H1 (cell line): ENCODE data around the gene ANKRD34B. TPM values are rescaled to one million over a fixed set of nuclear protein-coding genes. Genes with fewer than 3 reads are reported as not detected.

Experiments used
- FOSL1 ChIP-seq: IDR thresholded peaks from 2 replicates; pipeline ENCODE4 v1.6.1; 2011; ENCODE audit warnings: mild to moderate bottlenecking, low read depth, low read length, moderate library complexity; ENCODE audit not compliant: insufficient read depth
- HDAC6 ChIP-seq: IDR thresholded peaks from one replicate; pipeline ENCODE4 v1.7.1; 2012; ENCODE audit warnings: low read depth, mild to moderate bottlenecking, inconsistent platforms, low read length, moderate library complexity
- NRF1 ChIP-seq: IDR thresholded peaks from 2 replicates; pipeline ENCODE4 v1.6.1; 2011; ENCODE audit warnings: mild to moderate bottlenecking, low read depth, low read length, improper control_type of control experiment
- SUZ12 ChIP-seq: fragments of 200-600 bp; sonication (generic); IDR thresholded peaks from 2 replicates; pipeline ENCODE4 v1.6.1; 2012; ENCODE audit warnings: mild to moderate bottlenecking, inconsistent platforms, low read length, moderate library complexity, mixed read lengths
- polyA plus RNA-seq, 7 experiments: library from polyadenylated mRNA; depleted of rRNA in 3 of 7; stranded (reverse) in 5 of 7; unstranded in 2 of 7; fragments of >200 nt in 5 of 7; fragments of 200-250 nt in 2 of 7; gene quantifications; 1 replicate in 5 of 7; 2 replicates in 1 of 7; 4 replicates in 1 of 7; pipeline versions ENCODE4 v1.2.1 to v1.2.3, GENCODE V29; 2011 to 2013; ENCODE audit warnings: missing spikeins in 2 of 7, mixed read lengths in 2 of 7
- total RNA-seq: library from RNA; stranded (reverse); fragmentation: NEBNext Ultra II Directional; extraction: Animal tissue kit (Norgen Biotek cat#: 25700); gene quantifications from 2 replicates; pipeline ENCODE4 v1.2.1, GENCODE V29; 2021
- TF ChIP-seq, protein P1 (sequence below): fragments of 300-600 bp; sonication (generic); IDR thresholded peaks from 2 replicates; pipeline ENCODE4 v1.7.1; 2012; ENCODE audit warnings: low read length, moderate library complexity, mild to moderate bottlenecking, inconsistent platforms; ENCODE audit not compliant: insufficient replicate concordance

ANKRD34B gene
- total and polyA plus RNA-seq, 2 of the 8 experiments (the other 6 are each of a cell fraction or from before 2014, with no cell fraction given): 1.5 to 6.3 TPM

DNA sequence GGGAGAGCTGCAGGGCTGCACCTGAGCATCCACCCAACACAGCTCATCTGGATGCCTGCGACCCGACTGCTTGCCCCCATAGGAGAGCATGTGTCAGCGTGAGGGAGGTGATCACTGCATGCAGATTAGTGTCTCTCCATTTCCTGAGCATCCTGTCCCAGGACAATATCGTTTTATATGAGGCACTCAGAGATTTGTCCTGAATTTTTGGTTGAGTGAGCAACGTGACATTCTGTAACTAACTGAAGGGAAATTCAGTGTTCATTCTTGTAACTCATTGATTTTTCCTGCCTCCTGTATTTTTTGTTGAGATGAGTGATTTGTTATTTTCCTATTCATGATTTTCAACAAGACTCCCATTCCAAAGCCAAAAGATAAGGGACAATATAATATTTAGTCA is 20.7 kb upstream of the ANKRD34B start (continued):
- TF ChIP-seq, protein P1, sequence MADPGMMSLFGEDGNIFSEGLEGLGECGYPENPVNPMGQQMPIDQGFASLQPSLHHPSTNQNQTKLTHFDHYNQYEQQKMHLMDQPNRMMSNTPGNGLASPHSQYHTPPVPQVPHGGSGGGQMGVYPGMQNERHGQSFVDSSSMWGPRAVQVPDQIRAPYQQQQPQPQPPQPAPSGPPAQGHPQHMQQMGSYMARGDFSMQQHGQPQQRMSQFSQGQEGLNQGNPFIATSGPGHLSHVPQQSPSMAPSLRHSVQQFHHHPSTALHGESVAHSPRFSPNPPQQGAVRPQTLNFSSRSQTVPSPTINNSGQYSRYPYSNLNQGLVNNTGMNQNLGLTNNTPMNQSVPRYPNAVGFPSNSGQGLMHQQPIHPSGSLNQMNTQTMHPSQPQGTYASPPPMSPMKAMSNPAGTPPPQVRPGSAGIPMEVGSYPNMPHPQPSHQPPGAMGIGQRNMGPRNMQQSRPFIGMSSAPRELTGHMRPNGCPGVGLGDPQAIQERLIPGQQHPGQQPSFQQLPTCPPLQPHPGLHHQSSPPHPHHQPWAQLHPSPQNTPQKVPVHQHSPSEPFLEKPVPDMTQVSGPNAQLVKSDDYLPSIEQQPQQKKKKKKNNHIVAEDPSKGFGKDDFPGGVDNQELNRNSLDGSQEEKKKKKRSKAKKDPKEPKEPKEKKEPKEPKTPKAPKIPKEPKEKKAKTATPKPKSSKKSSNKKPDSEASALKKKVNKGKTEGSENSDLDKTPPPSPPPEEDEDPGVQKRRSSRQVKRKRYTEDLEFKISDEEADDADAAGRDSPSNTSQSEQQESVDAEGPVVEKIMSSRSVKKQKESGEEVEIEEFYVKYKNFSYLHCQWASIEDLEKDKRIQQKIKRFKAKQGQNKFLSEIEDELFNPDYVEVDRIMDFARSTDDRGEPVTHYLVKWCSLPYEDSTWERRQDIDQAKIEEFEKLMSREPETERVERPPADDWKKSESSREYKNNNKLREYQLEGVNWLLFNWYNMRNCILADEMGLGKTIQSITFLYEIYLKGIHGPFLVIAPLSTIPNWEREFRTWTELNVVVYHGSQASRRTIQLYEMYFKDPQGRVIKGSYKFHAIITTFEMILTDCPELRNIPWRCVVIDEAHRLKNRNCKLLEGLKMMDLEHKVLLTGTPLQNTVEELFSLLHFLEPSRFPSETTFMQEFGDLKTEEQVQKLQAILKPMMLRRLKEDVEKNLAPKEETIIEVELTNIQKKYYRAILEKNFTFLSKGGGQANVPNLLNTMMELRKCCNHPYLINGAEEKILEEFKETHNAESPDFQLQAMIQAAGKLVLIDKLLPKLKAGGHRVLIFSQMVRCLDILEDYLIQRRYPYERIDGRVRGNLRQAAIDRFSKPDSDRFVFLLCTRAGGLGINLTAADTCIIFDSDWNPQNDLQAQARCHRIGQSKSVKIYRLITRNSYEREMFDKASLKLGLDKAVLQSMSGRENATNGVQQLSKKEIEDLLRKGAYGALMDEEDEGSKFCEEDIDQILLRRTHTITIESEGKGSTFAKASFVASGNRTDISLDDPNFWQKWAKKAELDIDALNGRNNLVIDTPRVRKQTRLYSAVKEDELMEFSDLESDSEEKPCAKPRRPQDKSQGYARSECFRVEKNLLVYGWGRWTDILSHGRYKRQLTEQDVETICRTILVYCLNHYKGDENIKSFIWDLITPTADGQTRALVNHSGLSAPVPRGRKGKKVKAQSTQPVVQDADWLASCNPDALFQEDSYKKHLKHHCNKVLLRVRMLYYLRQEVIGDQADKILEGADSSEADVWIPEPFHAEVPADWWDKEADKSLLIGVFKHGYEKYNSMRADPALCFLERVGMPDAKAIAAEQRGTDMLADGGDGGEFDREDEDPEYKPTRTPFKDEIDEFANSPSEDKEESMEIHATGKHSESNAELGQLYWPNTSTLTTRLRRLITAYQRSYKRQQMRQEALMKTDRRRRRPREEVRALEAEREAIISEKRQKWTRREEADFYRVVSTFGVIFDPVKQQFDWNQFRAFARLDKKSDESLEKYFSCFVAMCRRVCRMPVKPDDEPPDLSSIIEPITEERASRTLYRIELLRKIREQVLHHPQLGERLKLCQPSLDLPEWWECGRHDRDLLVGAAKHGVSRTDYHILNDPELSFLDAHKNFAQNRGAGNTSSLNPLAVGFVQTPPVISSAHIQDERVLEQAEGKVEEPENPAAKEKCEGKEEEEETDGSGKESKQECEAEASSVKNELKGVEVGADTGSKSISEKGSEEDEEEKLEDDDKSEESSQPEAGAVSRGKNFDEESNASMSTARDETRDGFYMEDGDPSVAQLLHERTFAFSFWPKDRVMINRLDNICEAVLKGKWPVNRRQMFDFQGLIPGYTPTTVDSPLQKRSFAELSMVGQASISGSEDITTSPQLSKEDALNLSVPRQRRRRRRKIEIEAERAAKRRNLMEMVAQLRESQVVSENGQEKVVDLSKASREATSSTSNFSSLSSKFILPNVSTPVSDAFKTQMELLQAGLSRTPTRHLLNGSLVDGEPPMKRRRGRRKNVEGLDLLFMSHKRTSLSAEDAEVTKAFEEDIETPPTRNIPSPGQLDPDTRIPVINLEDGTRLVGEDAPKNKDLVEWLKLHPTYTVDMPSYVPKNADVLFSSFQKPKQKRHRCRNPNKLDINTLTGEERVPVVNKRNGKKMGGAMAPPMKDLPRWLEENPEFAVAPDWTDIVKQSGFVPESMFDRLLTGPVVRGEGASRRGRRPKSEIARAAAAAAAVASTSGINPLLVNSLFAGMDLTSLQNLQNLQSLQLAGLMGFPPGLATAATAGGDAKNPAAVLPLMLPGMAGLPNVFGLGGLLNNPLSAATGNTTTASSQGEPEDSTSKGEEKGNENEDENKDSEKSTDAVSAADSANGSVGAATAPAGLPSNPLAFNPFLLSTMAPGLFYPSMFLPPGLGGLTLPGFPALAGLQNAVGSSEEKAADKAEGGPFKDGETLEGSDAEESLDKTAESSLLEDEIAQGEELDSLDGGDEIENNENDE: no peak
- TF ChIP-seq NRF1: no peak
- no peak for TF ChIP-seq SUZ12
- TF ChIP-seq HDAC6: no peak
- TF ChIP-seq FOSL1: no peak
